ENCODE measurements around the gene MTHFD2. TPM values are rescaled to one million over a fixed set of nuclear protein-coding genes. Genes with fewer than 3 reads are reported as not detected.

MTHFD2 gene
- total RNA-seq (69.6 TPM), polyA plus RNA-seq (ENCODE audit: insufficient read depth, low read depth, low replicate concordance) (19.0 TPM)
- long read RNA-seq, donor 1, full-length matches to known transcripts = 6 of 12 reads
- long read RNA-seq, donor 1, partial matches to known transcripts = 6 of 12 reads
- long read RNA-seq, donor 1, other reads (novel, unspliced or antisense) = 0 of 12 reads
- long read RNA-seq, donor 2, full-length matches to known transcripts = 6 of 6 reads
- long read RNA-seq, donor 2, partial matches to known transcripts = 0 of 6 reads
- long read RNA-seq, donor 2, other reads (novel, unspliced or antisense) = 0 of 6 reads
- long read RNA-seq, donor 3, full-length matches to known transcripts = 3 of 3 reads
- long read RNA-seq, donor 3, partial matches to known transcripts = 0 of 3 reads
- long read RNA-seq, donor 3, other reads (novel, unspliced or antisense) = 0 of 3 reads
- long read RNA-seq, donor 4, full-length matches to known transcripts = 3 of 11 reads
- long read RNA-seq, donor 4, partial matches to known transcripts = 8 of 11 reads
- long read RNA-seq, donor 4, other reads (novel, unspliced or antisense) = 0 of 11 reads
- long read RNA-seq, donor 5 = 0 reads
- long read RNA-seq, donor 6, full-length matches to known transcripts = 5 of 5 reads
- long read RNA-seq, donor 6, partial matches to known transcripts = 0 of 5 reads
- long read RNA-seq, donor 6, other reads (novel, unspliced or antisense) = 0 of 5 reads
- long read RNA-seq, donor 7, full-length matches to known transcripts = 47 of 68 reads
- long read RNA-seq, donor 7, partial matches to known transcripts = 0 of 68 reads
- long read RNA-seq, donor 7, other reads (novel, unspliced or antisense) = 21 of 68 reads
- long read RNA-seq, donor 8, full-length matches to known transcripts = 8 of 8 reads
- long read RNA-seq, donor 8, partial matches to known transcripts = 0 of 8 reads
- long read RNA-seq, donor 8, other reads (novel, unspliced or antisense) = 0 of 8 reads
- long read RNA-seq, donor 9, full-length matches to known transcripts = 6 of 6 reads
- long read RNA-seq, donor 9, partial matches to known transcripts = 0 of 6 reads
- long read RNA-seq, donor 9, other reads (novel, unspliced or antisense) = 0 of 6 reads
- long read RNA-seq, donor 10, full-length matches to known transcripts = 5 of 5 reads
- long read RNA-seq, donor 10, partial matches to known transcripts = 0 of 5 reads
- long read RNA-seq, donor 10, other reads (novel, unspliced or antisense) = 0 of 5 reads

- Histone ChIP-seq H3K36me3 (ENCODE audit: control insufficient read depth in 2 of 3, insufficient read depth in 3 of 3, low read length in 3 of 3) (no peaks in the 10 kb centered on the region), H3K4me3 (ENCODE audit: low read length in 3 of 3) (peak within 1 kb of the TSS; percentile 59 to 68 (median 60)), H3K27me3 (ENCODE audit: control insufficient read depth, insufficient read depth, low read length) (no peaks in the 10 kb centered on the region), H3K4me1 (ENCODE audit: control insufficient read depth in 2 of 3, insufficient read depth in 2 of 3, low read depth in 1 of 3, low read length in 3 of 3) (peaks cover 0 to 10% (median 3%) of the 10 kb centered on the region in 3 donors), H3K27ac (ENCODE audit: low read depth in 2 of 2, low read length in 2 of 2) (peak within 1 kb of the TSS; percentile 82), H3K9ac (ENCODE audit: low read length in 3 of 3) (peak within 1 kb of the TSS; percentile 12 to 65 (median 54)), H3K9me3 (ENCODE audit: control insufficient read depth in 2 of 3, insufficient read depth in 1 of 3, low read length in 3 of 3) (no peaks in the 10 kb centered on the region)
- FAIRE-seq = no peak
- peak; percentile 94 to 97 (median 96) for DNase-seq
- peak; percentile 49 for TF ChIP-seq CTCF (IDR thresholded peaks at IDR 0.05; ENCODE audit: borderline replicate concordance, extremely low read depth, insufficient read depth)
- intact Hi-C loops (cut with DNase I) = no loop called here
These were observed at the start of gene MTHFD2 for GRCh38 chr2:74198461-74199274. MTHFD2 (plus strand) TSS chr2:74198615; CDS start chr2:74198642, 27 bp downstream.

- no peak overlapping the region for H3K4me3 ChIP-seq (ENCODE audit: low read length in 3 of 3)
- no peak overlapping the region for H3K27ac ChIP-seq (ENCODE audit: low read depth in 2 of 2, low read length in 2 of 2)
- H3K9ac ChIP-seq (ENCODE audit: low read length in 3 of 3) = no peak overlapping the region
- DNase-seq (no peak), FAIRE-seq (no peak)
- H3K36me3 ChIP-seq (ENCODE audit: control insufficient read depth in 2 of 3, insufficient read depth in 3 of 3, low read length in 3 of 3) = peaks cover 0 to 3% (median 2%) of the 10 kb centered on the region in 3 donors
- H3K4me1 ChIP-seq (ENCODE audit: control insufficient read depth in 2 of 3, insufficient read depth in 2 of 3, low read depth in 1 of 3, low read length in 3 of 3) = peaks cover 5 to 12% (median 8%) of the 10 kb centered on the region in 3 donors
- no peaks in the 10 kb centered on the region for H3K9me3 ChIP-seq (ENCODE audit: control insufficient read depth in 2 of 3, insufficient read depth in 1 of 3, low read length in 3 of 3)
- H3K27me3 ChIP-seq (ENCODE audit: control insufficient read depth, insufficient read depth, low read length) = no peaks in the 10 kb centered on the region
- TF ChIP-seq CTCF (IDR thresholded peaks at IDR 0.05; ENCODE audit: borderline replicate concordance, extremely low read depth, insufficient read depth) = no peak
- intact Hi-C loops (cut with DNase I) = no loop called here
These were observed 49.2 kb upstream of the MTHFD2 start for GRCh38 chr2:74149247-74149525.

- Histone ChIP-seq H3K36me3 (ENCODE audit: control insufficient read depth in 2 of 3, insufficient read depth in 3 of 3, low read length in 3 of 3) (peaks cover 0 to 3% (median 2%) of the 10 kb centered on the region in 3 donors), H3K9ac (ENCODE audit: low read length in 3 of 3) (no peak overlapping the region), H3K27me3 (ENCODE audit: control insufficient read depth, insufficient read depth, low read length) (no peaks in the 10 kb centered on the region), H3K4me3 (ENCODE audit: low read length in 3 of 3) (no peak overlapping the region), H3K9me3 (ENCODE audit: control insufficient read depth in 2 of 3, insufficient read depth in 1 of 3, low read length in 3 of 3) (no peaks in the 10 kb centered on the region), H3K4me1 (ENCODE audit: control insufficient read depth in 2 of 3, insufficient read depth in 2 of 3, low read depth in 1 of 3, low read length in 3 of 3) (peaks cover 5 to 12% (median 8%) of the 10 kb centered on the region in 3 donors), H3K27ac (ENCODE audit: low read depth in 2 of 2, low read length in 2 of 2) (no peak overlapping the region)
- DNase-seq = no peak
- TF ChIP-seq CTCF (IDR thresholded peaks at IDR 0.05; ENCODE audit: borderline replicate concordance, extremely low read depth, insufficient read depth) = no peak
- intact Hi-C loops (cut with DNase I) = no loop called here
- FAIRE-seq = no peak
These were observed 48.7 kb upstream of the MTHFD2 start for GRCh38 chr2:74149570-74150319.
